Suprapubic skin (tissue), 3 donors: ENCODE data around the gene POLR2M.

ENCODE experiments used
- POLR2A ChIP-seq, 2 donors: fragments of 450-650 bp; IDR thresholded peaks; one replicate each; pipeline ENCODE4 v1.6.1; 2017; ENCODE audit warnings: antibody characterized with exemption in 2 of 2, mild to moderate bottlenecking in 2 of 2, moderate library complexity in 2 of 2
- TF ChIP-seq, protein P1 (sequence below), 2 donors: fragments of 200-600 bp in 1 of 2; fragments of 450-650 bp in 1 of 2; sonication (generic) in 1 of 2; IDR thresholded peaks; one replicate each; pipeline ENCODE4 v1.5.1; 2016 to 2019; ENCODE audit warnings: antibody characterized with exemption in 2 of 2, mild to moderate bottlenecking in 1 of 2, moderate library complexity in 1 of 2

DNA sequence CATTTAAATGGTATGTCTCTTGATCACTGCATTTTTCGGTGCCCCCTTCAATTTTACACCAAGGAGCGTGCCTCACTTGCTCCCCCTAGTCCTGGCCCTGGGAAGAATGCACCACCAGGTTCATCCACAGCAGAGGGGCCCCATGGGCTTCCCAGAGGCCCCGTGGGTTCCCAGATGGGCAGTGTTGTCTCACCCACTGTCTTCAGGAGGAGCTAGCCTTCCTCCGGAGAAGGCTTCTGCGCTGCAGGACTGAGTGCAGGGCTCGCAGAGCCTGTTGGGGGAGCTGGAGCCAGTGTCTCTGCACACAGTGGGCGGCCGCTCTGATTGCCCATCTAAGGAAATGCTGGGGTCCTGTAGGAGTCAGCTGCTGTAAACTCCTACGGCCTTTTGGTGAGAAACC lies 45.9 kb downstream of the POLR2M start:
- TF ChIP-seq, protein P1, sequence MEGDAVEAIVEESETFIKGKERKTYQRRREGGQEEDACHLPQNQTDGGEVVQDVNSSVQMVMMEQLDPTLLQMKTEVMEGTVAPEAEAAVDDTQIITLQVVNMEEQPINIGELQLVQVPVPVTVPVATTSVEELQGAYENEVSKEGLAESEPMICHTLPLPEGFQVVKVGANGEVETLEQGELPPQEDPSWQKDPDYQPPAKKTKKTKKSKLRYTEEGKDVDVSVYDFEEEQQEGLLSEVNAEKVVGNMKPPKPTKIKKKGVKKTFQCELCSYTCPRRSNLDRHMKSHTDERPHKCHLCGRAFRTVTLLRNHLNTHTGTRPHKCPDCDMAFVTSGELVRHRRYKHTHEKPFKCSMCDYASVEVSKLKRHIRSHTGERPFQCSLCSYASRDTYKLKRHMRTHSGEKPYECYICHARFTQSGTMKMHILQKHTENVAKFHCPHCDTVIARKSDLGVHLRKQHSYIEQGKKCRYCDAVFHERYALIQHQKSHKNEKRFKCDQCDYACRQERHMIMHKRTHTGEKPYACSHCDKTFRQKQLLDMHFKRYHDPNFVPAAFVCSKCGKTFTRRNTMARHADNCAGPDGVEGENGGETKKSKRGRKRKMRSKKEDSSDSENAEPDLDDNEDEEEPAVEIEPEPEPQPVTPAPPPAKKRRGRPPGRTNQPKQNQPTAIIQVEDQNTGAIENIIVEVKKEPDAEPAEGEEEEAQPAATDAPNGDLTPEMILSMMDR (IDR thresholded peaks at IDR 0.05), result no peak
- no peak for TF ChIP-seq POLR2A (IDR thresholded peaks at IDR 0.05)
